Stimulated activated naive CD4-positive, alpha-beta T cell treated with Interleukin-2 at 50 U/mL for 16 hours (primary cell): ENCODE results near the gene SGK1.
"Not testable (repeated sequence)": the region's sequence is repeated elsewhere in the genome, so short reads cannot be mapped to it uniquely, and the experiment has no call there.

Source experiments
- DNase-seq: peaks from one replicate; lab custom pipeline; 2025; lab: John Stamatoyannopoulos, UW

The SGK1 gene

DNA sequence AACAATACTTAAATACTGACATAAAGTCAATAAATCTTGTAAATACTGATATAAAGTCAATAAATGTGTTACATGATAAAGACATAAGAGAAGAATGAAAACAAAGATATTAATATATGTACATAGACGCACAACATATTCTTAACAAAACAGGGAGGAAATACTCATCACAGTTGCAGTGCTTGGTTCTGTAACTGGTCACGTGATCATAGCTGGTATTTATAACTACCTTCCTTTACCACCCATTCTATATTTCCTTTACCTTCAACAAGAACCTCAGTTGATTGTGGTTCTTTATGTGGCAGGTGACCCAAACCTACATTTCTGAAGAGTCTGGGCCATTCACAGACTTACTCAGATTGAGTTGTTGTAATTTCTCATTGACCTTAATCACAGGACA is 131.6 kb downstream of the SGK1 start:
- DNase-seq, result no peak

DNA sequence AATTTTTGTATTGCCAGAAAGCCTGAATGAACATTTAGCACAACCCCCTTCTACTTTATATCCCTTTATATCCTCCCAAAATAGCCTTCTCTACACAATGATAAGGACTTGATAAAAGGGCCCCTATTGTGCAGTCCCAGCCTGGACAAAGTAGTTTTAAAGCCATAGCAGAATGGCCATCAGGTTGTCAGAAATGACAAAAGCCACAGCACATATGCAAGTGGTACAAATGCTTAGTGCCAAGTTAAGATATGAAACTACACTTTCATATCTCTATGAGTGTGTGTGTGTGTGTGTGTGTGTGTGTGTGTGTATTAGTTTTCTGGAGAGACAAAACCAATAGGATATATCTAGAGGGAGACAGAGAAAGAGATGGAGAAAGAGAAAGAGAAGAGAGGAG is 132.6 kb downstream of the SGK1 start:
- no peak for DNase-seq

DNA sequence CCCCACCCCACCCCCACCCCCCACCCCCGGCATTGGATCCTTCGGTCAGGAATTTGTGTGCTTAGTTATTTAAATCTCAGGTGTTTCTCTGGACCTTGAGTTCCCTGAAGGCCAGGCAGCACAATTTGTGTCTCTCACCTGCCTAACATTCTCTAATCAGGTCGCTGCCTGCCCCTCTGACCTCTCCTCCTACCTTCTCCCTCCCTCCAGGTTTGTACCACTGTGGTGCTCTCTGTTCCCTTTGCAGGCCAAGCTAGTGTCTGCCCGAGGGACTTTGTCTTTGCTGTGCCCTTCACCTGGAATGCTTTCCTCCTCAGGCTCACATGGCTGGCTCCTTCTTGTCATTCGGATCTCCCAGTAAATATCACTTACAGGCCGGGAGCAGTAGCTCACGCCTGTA is 134.1 kb downstream of the SGK1 start:
- DNase-seq, result no peak

DNA sequence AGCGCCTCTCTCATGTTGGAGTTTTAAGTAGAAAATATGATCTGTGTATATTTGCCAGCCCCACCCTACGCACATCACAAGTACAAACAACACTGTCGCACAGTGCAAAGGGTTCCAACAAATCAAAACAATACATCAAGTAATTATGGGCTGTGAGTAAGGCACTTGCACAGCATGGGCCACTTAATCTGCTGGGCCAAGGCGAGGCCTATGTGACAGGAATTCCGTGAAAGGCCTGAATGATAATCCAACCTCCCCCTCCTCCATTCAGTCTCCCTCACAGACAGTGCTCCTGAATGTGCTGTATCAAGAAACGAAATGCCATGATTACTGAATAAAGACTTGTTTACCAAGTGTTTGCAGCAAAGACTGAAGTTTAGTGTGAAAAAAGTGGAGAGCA is 135.4 kb downstream of the SGK1 start:
- no peak for DNase-seq

DNA sequence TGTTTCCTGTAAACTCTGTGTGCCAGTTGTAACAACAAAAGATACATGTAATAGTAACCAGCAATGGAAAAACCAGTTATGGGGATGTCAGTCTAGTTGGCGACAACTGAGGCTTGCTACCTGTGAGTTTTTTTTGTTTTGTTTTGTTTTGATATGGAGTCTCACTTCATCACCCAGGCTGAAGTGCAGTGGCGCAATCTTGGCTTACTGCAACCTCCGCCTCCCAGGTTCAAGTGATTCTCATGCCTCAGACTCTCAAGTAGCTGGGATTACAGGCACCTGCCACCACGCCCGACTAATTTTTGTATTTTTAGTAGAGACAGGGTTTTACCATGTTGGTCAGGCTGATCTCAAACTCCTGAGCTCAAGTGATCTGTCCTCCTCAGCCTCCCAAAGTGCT is 136.2 kb downstream of the SGK1 start:
- not testable (repeated sequence) for DNase-seq

DNA sequence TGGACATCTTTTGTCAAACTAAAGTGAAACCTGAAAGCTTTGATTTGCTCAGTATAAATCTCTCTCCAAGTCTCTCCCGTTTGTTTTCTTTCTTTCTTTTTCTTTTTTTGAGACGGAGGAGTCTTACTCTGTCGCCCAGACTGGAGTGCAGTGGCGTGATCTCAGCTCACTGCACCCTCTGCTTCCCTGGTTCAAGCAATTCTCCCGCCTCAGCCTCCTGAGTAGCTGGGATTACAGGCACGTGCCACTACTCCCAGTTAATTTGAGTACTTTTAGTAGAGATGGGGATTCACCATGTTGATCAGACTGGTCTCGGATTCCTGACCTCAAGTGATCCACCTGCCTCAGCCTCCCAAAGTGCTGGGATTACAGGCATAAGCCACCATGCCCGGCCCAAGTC is 136.7 kb downstream of the SGK1 start:
- DNase-seq, result not testable (repeated sequence)

DNA sequence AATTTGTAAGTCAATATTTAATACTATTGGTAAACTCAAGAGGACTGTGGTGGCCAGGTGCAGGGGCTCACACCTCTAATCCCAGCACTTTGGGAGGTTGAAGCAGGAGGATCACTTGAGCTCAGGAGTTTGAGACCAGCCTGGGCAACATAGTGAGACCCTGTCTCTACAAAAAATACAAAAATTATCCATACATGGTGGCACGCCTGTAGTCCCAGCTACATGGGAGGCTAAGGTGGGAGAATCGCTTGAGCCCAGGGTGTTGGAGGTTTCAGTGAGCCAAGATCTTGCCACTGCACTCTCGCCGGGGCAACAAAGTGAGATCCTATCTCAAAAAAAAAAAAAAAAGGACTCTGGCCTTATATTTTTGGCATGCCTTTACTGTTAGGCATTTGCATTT is 137.4 kb downstream of the SGK1 start:
- not testable (repeated sequence) for DNase-seq

DNA sequence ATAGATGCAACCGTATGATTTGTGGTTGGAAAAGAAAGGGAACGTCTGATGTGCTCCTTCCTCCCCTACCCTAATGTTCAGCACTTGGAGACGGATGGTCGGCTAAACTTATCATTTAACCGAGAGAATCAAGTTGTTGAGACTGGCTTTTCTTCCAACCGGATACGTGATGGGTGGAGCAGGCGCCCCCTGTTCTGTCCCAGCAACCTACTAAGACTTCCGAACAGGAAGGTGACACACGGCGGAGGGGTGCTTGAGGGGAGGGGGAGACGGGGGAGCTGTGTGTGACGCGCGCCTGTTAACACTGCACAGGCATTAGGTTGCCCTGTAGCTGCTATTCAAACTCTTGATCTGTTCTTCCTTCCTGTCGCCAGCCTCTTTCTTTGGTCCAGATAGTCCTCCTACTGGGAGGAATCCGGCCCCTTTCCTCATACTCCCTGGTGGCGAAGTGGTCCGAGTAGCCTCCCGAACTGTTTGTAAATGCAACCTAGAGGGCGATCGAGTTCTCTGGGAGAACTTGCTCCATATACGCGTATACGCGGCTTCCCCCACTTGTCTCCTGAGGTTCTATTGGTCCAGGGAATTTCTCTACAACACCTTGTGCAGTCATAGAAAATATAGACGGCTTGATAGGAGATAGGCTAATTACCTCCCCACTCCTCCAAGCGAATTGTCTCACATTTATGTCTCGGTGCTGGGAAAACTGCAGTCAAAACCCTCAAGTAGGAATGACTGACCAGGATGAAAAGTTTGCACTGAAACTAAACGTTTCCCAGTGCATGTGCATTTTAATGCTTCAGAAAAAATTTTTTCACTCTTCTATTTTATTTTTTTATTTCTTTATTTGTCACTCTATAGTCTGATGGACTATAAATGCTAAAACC is 139.5 kb downstream of the SGK1 start:
- DNase-seq, result peak; percentile 82

DNA sequence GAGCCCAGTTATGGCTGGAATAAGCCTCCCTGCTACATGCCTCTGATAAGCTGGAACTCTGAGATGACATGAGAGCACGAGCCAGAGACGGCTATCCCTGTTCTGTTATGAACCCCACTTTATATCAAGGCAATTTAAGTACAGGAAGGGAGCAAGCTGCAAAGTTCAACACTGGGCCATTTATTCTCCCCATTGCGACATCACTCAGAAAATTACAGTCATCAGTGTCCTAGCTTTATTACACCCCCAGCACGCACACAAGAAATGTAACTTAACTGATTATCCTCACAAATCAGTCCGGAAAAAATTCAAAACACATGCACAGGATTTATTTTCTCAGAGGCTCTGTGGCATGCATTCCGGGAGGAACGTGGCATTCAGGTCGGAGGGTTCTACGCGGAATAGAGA is 140.2 kb downstream of the SGK1 start:
- DNase-seq, result no peak

DNA sequence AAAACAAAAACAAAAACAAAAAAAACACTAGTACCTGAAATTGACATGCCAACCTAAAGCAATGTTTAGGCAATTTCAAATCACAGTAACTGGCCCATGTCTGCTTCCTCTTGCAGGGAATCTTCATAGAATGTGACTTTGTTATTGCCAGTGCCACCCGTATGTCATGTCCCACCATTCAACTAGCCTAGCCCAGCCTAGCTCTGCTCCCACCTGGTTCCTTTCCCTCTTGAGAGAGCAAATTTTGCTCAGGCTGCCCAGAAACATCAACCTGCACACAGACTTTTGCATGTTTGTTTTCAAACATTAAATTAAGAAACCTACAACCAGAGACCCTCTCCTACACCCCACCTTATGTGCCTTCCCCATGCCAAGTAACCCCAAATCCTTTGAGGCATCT is 140.7 kb downstream of the SGK1 start:
- DNase-seq, result no peak

DNA sequence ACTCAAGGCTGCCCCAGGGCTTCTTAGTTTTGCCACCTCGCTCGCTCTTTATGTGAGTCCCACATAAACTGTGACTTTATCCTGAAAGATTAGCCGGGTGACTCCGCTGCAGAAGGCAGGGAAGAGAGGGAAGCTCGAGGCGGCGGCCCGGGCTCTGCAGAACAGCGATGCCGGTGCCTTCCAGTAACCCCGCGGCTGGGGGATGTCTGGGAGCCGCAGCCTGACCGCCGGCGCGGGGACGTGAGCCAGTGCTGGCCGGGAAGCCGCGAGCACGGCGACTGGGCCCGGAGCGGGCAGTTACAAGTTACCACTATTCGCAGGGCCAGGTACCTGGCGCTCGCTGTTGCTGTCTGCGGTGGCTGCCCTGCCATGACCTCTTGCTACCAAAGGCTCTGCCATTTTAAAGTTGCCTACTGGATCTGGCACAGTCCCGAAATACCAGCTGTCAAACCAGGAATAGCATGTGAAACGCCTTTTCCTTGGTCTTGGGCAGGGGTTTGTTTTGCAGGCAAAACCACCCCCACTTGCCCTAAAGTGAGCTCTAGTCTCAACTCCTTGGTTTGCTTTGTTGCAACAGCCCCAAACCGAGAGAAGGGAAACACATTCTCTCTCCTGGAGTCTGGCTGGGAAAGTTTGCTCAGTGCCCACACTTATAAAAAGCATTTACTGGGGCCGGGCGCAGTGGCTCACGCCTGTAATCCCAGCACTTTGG is 141.5 kb downstream of the SGK1 start:
- DNase-seq, result no peak

DNA sequence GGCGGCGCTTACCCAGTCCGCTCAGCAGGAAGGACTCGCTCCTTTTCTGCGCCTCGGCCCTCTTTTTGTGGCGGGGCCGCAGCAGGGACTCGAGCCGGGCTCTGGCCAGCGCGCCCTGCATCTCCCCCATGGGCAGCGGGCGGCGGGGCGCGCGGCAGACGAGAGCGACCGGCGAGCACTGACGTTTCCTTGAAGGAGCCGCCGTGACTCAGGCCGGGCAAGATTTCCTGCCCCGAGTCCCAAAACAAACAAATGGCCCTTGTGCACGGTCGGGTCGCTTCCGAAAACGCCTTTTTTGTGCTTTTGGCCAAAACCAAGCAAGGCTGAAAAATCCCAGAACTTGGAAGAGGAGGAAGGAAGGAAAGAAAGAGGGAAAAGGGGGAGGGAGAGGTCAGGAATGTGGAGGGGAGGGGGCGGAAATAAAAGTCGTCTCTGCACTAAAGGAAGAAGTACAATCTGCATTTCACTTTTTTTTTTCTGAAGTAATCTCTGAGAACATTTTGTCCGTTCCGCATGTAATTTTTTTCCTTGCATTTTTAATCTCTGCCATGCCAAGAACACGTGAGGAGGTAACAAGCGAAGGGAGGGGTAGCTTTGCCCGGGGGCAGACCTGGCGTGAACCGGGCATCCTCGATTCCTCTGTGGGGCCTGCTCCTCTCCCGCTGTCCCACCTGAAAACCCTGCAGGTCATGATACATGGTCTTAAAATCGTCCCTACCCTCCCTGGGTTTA is 142.2 kb downstream of the SGK1 start:
- peak; percentile 44 for DNase-seq

DNA sequence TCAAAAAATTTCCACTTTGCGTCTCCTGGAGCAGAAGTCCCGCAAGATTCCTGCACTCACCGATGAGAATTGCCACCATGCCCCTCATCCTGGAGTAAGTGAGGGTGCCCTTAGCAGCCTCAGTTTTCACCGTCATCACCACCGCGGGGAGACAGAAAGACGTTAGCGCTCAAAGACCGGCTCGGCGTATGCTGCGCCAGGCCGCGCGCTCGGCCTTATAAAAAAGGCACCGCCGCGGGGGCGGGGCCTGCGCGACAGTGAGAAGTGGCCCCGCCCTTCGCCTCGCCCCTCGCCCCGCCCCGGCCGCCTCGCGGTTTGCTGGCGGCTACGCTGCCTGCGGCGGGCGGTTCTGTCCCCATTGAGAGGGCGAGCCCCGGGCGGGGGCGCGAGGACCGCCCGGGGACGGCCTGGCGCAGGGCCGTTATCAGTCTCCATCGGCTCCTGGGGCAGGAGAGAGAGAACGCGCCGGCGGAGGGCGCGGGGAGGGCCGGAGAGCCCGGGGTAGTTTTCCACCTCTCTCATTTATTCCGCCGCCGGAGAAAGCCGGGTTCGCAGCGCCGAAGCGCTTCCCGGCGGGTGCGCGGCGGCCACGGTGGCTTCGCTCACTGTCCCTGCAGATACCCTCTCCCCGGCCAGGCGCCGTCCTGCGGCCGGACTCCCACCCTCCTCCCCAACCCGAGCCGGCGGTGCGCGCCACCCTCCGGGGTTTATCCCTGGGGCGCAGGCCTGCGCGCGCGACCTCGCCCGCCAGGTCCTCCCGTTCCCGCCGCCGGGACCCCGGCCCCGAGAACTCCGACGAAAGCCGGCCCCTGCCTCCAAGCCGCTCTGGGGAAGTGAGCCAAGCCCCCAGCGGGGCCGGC is 143.0 kb downstream of the SGK1 start:
- DNase-seq, result peak; percentile 91

DNA sequence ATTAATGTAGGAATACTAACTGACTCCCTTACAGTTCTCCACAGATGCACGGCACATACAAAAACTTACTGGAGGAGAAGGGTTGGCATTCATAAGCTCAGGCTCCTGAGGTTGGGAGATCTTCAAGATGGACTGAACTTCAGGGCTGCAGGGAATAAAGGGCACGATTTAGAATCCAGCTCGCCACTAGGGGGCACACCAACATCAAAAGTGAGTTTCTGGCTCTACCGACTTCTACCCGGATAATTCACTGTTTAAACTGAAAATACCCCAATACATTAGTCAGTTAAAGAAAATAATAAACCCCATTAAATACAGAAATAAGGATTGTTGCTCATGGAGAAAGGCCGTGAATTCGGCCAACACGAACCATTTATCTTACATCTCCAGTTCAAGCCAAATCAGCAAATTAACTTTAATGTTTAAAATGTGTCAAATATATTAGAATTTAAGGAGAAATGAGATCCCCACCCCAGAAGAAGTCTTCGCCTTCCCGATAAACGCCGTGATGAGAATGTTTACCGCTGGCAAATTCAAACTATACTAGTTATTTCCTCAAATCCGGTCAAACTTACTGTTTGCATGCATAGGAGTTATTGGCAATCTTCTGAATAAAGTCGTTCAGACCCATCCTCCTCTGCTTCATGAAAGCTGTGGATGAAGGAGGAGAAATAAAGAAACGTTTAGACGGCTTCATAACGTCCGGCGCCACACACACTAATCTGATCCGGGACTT is 143.8 kb downstream of the SGK1 start:
- peak; percentile 80 for DNase-seq

DNA sequence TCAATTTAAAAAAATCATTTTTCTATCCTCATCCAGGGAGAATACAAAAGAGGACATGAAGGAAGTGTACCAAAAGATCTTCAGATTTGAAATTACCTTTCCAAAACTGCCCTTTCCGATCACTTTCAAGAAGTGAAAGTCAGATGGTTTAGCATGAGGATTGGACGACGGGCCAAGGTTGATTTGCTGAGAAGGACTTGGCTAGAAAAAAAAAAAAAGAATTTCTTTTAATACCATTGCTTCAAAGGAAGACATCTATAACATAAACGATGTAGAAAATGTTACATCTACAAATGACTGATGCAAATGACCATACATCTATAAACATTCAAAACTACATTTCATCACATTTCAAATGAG is 144.6 kb downstream of the SGK1 start:
- no peak for DNase-seq

DNA sequence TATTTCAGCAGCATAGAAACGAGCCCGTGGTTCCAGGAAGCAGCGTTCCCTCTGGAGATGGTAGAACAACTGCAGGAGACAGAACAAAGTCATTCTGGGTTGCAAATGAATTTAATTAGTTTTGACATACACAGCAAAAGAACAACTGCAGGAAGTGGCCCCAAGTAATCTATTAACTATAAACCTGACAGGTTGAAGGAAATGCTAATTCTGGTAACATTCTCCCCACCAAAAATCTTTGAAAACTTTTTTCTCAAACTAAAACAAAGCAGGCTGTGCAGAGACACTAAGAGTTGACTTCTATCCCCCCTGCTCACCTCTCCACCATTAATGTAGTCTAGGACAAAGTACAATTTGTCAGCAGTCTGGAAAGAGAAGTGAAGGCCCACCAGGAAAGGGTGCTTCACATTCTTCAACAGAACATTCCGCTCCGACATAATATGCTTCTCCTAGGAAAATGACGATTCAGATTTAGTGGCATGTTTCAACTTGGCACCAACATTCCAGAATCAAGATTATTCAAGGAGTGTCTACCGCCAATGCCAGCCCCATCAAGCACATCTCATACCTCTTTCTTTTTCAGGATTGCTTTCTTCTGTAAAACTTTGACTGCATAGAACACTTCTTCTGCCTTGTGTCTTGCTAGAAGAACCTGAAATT is 145.1 kb downstream of the SGK1 start:
- DNase-seq, result no peak

DNA sequence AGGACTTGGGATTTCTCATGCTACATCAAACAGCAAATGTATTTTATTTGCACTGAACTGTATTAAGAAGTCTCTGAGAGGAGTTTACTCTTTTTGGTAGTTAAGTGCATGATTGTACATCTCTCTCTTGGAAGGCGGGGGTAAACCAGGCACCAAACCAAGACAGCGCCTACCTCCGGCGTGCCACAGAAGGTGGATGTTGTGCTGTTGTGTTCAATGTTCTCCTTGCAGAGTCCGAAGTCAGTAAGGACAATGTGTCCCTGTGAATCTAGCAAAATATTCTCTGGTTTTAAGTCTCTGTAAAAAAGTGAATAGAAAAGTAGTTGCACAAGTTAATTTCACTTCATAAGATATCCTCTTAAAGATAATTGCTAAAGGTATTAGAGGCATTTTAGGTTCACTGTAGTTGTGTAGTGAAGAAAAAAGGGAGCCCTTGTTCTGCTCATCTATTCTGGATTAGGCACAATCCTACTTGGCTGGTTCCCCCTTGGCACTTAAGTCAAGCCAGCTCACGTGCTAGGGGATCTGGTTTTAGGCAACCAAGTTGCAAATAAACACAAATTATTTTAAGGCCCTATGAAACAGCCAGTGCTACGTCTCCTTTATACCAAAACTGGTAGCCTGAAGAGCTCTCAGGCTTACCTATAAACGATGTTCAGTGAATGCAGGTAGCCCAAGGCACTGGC is 145.7 kb downstream of the SGK1 start:
- no peak for DNase-seq

DNA sequence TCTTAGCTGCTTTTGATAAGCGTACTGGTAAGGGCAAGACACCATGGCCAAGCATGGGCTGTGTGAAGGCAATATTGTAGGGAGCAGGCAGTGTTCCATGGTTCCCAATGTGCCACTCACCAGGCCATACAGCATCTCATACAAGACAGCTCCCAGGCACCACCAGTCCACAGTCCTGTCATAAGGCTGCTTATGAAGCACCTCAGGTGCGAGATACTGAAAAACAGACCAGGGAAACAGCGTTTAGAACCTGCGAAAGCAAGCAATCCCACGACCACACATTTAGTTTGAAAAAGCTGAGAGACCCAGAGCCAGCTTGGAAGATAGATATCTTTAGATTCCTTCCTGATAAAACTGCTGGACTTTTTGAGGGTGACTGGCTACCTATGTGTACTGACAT is 146.4 kb downstream of the SGK1 start:
- DNase-seq, result no peak

DNA sequence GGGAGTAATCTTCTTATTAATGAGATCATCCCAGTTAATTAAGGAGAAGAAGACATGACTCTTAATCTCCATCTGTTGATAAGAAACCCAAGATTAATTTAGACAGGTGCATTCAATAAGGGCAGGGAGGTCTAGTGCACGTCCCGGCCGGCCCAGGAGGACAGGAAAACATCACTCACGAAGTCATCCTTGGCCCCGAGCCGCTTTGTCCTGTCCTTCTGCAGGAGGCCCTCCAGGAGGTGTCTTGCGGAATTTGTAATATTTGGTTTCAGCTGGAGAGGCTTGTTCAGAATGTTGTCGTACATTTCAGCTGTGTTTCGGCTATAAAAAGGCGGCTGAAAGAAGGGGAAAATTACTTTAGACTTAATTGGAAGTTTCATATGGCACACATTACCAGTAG is 147.1 kb downstream of the SGK1 start:
- no peak for DNase-seq

DNA sequence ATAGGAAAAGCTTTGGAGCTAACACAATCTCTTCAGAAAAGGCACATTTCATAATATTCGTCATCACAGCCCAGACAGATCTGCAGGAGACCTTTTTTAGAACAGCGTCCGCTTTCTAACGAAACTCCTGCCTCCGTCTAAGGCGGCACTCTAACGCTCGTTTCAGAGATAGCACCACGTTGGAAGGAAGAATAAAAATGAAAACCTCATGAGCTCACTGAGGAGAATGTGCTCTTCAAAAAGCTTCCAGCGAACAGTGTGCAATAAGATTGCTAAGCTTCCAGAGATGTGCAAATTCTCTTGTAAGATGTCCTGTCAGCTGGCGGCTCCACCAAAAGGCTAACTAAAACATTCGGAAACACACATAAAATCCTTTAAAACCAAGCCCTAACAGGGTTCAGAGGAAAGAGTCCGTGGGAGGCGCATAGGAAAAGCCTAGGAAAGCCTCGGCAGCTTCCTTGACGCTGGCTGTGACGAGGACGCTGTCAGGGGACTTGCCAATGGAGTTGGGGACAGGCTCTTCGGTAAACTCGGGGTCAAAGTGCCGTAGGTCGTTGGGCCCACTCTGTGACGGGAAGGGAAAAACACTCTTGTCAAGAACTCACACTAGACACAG is 147.9 kb downstream of the SGK1 start:
- no peak for DNase-seq
